NCI-H2196 treated with DMSO at 0.1 percent for 48 hours (cell line): ENCODE measurements around the gene RARB.

Experiments used
- DNase-seq: peaks from one replicate; lab custom pipeline; 2025; ENCODE audit not compliant: unreplicated experiment; lab: John Stamatoyannopoulos, UW

The RARB gene

DNA sequence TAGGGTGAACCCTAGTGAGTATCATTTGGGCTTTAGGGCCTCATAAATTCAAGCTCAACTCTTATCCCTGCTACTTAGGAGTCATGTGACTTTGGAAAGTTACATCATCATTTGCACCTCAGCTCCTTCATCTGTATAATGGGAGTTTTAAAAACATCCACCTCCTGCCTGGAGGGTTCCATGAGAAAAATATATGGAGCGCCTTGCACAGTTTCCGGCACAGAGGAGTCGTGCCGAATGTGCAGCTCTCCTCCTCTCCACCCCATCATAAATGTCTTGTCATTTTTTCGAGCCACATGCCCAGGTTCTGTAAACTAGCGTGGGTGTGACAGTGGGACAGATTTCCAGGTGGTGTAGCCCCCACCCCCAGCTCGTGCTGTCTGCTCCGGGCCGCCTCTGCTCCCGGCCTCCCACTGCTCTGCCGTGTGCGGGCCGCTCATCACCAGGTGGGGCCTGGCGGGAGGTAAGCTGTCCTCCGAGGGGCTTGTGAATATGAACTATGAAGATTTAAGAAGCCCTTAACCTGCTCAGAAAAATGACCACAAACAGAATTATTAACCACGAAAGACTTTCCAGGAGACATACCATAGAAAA, 146.2 kb downstream of the RARB start:
- no peak for DNase-seq

DNA sequence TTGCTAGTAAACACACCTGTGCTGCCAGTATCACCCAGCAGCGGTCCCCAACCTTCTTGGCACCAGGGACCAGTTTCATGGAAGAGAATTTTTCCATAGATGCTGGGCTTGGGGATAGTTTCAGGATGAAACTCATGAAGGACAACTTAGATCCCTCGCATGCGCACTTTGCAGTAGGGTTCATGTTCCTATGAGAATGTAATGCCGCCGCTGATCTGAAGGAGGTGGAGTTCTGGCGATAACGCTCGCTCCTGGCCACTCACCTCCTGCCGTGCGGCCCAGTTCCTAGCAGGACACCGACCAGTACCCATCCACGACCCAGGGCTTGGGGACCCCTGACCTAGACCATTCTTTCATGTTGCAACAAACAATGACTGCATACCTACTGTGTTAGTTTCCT, 146.9 kb downstream of the RARB start:
- DNase-seq: no peak

DNA sequence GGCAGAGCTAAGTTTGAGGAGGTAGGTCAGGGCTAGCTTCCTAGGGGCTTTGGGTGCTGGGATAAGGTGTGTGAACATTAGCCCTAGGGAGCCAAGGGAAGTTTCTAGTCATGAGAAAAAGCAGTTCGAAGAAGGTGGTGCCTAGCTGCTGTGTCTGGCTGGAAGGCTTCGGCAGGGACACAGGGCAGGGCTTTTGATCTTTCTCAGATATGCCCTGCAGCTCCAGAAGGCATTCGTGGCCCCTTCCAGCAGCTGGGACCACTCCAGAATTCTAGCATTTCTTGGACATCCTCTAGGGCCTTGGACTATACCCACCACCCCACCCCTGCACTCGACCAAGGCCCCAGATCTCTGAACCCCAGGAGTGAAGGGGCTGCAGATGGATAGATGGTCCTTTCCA, 148.1 kb downstream of the RARB start:
- no peak for DNase-seq

DNA sequence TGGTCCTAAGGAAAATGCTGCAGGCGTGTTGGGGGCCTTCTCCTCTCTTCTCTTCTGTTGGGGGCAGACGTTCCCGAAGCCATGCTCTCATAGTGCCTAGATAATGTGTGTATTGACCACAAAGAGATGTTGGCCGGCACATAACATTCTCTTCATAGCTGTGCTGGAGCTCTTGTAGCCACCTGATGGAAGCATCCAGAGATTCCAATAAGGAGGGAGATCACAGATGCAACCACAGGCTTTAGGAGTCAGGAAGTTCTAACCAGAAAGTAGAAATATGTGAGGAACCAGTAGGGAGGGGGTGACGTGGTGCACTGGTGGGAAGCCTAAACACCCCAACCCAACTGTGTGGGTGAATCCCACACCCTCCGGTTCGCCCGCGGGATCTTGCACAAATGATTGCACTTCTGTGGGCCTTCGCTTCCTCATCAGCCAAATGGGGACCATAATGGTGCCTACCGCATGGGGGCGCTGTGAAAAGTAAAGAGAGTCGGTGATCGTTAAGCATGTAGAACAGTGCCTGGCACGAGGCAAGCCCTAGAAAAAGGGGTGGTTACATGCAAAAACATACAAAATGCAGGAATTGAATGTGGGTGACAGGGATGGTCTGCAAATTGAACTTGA, 148.9 kb downstream of the RARB start:
- DNase-seq: no peak

DNA sequence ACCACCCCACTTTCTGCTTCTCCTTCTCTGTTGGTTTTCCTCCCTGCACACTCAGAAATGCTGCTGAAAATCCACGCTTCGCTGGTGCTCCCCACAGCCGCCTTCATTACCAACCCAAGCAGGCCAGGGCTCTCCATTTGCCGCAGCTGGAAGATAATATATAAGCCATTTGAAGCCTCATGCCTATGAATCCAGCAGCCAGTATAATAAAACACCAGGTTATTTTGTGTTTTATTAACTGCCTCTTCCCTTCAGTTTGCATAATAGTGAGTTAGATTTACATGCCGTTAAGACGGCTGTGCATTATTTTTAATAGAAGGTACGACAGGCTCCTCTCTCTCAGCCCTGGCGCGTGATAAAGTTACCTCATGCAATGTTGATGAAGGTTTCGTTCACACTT, 150.0 kb downstream of the RARB start:
- no peak for DNase-seq

DNA sequence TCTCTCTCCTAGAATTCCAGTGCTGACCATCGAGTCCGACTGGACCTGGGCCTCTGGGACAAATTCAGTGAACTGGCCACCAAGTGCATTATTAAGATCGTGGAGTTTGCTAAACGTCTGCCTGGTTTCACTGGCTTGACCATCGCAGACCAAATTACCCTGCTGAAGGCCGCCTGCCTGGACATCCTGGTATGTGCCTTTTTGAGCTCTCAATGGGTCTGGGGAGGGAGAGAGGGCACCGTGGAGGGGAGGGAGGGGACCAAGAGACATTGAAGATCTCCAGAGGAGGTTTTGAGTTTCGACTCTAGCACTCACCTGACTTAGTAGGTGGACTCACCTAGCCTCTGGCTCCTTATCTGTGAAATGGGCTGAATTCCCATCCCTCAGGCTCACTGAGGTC, 152.5 kb downstream of the RARB start:
- no peak for DNase-seq

DNA sequence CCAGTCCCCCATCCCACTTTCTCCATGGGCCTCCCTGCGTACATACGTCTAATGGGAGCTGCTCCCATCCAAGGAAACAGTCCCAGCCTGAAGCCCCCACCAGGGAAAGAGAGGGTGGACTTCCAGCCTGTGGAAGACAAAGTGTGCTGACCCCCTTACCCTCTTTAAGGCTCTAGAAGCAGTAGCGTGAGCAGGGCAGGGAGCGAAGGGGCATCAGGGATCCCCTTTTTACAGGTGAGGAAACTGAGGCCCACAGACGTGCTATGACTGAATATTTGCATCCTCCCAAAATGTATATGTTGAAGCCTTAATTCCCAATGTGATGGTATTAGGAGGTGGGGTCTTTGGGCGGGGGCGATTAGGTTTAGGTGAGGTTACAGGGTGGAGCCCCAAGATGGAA, 153.3 kb downstream of the RARB start:
- no peak for DNase-seq

DNA sequence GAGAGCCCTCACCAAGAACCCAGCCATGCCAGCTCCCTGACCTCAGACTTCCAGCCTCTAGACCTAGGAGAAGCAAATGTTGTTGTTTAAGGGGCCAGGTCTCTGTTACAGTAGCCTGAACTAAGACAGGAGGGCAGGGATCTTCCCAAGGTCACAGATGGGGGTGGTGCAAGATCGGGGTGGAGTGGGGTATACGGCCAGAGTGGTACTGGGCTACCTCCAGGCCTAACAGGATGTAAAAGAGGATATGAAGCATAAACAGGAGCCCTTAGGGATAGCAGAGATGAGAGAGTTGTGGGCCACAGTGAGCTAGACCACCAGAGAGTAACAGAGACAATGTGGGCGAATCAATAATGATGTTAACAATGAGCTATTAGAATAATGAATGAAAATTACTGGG, 153.8 kb downstream of the RARB start:
- no peak for DNase-seq

DNA sequence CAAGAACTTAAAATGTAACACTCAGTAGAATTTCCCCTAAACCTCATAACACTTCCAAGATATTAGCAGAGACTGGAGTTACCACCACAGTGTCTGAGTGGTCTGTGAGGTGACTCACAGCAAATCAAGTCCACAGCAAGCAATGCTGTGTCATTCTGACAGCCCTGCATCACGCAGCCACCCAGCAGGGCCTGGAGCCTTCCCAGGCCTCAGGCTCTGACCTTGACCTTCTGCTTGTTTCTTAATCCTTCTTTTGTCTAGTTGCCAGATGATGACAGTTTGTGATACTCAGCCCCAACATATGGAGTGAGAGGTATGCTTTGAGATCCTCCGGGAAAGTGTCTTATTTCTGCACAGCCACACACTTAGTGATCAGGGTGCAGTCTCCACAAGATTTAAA, 154.2 kb downstream of the RARB start:
- DNase-seq: no peak

DNA sequence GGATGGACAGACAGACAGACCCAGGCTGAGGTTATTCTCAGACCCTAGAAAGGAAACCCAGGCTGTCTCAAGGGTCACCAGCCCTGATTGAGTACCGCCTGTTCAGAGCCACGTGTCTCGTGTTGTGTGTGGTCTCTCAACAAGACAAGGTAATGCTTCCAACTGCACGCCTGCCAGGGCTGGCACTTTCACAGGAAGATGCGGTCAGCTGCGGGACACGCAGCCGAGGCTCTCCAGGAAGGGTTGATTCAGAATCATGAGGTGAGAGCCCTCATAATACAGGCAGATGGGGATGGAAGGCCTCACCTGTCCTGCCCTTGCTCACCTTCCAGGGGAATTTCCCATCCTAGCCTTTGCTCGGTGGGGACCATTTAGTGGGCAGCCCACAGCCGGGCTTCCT, 155.3 kb downstream of the RARB start:
- DNase-seq: no peak

DNA sequence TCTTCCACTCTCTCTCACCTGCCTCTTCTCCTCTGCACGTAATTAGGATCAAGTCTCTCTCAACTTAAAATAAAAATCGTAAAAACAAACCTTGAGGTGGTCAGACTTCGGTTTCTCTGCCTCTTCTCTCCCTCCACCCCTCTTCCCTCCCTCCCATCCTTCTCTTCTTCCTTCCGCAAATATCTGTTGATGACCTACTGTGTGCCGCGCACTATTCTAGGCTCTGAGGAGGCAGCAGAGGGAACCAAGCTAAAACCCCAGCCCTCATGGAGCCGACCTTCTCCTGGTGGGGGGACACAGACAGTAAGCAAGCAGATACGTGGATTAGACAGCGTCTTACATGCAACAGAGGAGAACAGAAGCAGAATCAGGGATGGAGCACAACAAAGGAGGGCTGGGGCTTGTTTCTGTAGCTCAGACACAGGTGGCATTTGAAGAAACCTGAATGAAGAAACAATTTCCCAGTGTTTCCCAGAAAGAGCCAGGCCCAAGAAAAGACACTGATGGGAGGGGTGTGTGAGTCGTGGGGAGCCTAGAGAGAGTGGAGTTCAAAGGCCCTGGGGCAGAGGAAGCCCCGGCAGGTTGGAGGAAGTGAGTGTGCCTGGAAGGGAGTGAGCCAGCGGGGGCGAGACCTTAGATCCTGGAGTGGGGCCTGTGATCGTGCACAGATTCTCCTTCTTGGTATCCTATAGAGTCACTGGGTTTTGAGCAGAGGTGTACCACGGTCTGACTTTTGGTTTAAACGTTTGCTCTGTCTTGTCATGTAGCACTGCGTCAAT, 156.1 kb downstream of the RARB start:
- DNase-seq: no peak

DNA sequence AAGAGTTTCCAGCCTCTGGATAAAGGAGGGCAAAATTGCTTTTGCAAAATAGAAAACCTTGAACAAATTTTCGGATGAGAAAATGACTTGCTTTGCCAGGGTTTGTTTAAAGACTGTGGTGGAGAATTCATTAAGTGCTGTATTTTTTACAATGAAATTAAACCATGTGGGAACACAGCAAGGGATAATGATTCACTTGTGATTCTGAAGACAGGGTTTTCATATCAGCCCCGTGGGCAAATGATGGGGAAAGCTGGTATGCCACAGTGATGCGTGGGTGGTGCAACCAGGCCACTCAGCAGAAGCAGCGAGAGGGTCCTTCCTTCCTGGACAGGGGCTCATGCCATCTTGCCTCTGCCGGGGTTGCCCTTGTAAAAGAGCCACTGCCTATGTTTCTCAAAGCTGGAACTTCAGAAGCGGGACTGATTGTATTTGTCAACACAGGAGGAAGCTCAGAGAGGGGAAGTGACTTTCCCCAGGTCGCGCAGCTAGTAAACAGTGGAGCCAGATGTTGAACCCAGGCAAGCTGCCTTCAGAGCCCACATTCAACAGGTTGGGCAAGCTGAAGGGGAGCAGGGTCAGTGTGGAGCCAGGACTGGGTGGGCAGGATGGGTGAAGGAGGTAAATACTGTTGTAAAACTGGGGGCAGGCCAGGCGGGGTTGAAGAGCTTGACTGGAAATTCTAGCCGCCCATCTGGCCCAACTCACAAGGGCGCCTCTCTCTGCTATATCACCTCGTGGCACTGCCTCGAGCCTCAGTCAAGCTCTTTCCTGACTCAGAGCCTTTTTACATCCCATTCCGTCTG, 157.5 kb downstream of the RARB start:
- no peak for DNase-seq

DNA sequence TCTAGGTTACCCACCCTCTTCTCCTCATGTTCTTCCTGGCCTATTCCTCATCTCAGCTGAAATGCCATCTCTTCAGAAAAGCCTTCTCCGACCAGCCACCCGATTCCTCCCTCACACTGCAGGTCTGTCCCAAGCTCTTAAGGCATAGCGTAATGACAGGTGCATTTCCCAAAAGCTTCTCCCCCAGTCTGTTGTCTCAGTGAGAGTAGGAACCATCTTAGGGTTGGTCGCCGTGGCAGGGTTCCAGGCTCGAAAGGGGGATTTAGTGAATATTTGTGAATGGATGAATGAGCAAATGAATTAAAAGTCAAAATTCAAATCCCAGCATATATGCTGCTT, 158.1 kb downstream of the RARB start:
- DNase-seq: no peak

DNA sequence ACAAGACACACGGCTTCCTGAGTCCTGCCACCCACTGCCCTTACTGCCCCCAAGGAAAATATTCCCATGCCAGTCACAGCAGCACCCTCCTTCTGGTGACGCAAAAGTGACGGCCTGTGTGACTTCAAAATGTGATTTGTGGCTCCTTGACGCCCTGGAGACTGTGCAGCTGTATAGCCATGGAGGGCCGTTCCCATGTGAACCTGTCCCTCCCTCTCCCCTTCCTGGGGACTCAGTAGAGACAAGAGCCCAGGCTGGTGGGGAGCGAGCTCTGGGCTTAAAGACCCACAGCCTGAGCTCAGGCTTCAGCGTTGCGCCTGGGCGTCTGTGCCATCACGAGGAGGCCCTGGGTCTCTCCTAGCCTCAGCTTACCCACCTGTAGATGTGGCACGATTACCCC, 158.5 kb downstream of the RARB start:
- DNase-seq: no peak

DNA sequence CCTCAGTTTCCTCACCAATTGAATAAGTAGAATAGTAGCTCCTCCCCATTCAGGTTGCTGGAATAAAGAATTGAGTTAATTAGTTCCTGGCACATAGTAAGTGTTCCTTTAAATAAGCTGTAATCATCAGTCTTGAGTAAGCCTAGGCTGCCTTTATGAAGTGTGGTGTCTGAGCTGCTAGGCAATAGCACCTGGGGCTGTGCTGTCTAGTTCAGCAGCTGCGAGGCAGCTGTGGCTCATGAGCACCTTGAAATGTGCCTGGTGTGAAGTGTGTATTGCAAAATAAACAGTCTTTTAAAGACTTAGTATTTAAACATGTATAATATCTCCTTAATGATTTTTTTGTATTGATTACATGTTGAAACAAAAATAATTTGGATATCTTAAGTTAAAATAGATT, 159.0 kb downstream of the RARB start:
- no peak for DNase-seq

DNA sequence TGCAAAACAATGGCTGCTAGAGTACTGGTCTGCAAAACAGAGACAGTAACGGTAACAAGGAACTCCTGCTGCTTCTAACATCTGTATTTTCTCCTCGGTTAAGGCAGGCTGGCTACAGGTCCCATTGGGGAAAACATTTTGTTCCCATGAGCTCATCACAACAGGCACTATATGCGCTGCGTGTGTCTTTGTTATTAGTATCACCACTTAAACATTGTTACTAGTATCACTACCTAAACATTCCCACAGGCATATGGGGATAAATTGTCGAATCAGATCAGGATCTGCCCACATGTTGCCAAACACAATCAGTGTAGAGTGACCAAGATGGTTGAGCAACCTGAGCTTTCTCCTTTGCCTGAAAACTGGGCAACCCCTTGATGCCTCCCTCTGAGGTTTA, 159.5 kb downstream of the RARB start:
- DNase-seq: no peak

DNA sequence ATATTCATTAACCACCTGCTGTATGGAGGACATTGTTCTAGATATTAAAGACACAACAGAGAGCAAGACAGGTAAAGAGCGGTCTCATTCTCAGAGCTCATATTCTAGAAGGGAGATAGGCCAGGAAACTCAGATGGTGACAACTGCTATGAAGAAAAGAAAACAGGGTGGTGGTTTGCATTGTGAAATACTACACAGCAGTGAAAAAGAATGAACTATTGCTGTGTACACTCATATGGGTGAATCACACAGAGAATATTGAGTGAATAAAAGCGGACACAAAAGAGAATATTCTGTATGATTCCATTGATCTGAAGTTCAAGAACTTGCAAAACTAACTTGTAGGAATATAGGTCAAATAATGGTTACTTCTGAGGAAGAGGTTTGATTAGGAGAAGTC, 159.9 kb downstream of the RARB start:
- DNase-seq: no peak

DNA sequence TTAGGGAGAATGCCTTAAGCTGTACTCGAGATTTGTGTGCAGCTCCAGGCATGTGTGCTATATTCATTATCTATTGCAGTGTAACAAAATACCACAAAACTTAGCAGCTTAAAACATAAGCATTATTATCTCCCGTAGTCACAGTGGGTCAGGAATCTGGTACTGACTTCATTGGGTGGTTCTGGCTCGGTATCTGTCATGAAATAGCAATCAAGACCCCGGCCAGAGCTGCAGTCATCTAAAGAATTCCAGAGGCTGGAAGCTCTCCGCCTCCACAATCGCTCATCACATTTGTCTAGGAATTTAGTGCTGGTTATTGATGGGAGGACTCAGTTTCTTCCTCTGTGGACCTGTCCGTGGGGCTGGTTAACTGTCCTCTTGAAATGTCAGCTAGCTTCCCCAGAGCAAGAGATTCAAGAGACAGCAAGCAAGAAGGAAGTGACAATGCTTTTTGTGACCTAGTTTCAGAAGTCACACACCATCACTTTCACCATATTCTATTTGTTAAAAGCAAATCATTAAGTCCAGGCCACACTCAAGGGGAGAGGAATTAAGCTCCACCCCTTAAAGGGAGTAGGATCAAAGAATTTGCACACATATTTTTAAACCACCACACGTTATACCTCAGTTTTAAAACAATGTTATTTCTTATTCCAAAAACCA, 160.5 kb downstream of the RARB start:
- DNase-seq: no peak

DNA sequence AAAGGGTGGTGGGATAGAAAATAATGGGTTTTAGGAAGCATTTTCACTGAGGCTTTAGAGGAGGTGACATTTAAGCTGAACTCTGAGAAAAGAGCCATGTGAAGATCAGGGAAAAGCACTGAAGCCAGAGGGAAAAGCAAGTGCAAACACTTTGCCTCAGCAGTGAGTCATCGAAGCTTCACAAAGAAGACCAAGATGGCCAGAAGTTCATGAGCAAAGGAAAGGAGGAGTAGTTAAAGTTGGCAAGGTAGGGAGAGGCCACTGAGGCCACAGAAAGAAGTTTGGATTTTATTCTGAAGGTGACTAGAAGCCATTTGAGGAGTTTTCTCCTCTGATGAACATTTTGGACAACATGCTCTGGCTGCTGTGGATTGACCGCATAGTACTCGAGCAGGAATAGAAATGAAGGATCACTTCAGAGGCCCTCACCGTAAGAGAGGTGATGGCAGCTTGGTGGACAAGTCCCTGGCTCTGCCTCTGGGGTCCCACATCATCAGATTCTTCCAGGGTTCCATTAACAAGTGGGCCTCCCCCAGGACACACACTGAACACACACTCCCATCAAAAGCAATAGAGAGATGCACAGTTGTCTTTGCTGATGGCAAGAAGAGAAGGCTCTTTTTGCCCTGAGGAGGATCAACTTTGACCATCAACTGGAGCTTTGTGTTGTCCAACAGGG, 161.2 kb downstream of the RARB start:
- DNase-seq: no peak

DNA sequence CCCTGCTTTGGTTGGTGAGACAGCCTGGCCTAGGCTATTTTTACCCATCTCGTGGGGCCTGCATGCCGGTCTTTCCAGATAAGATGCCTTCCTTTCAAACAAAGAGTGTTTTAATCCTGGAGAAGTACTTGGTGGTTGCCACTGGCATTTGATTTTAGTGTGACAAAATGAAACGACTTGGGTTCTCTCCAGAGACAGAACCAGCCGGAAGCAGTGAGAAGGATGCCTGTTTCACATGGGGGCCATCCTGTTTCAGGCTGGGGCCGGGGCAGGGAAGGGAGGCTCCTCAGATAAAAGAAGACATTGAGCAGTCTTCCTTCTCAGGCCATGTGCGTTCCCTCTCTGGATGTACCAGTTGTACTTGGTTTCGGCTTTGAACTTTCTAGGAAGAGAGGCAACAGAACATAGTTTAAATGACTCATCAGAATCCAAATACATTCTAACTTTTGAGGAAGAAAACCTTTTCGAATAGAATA, 161.8 kb downstream of the RARB start:
- DNase-seq: no peak

DNA sequence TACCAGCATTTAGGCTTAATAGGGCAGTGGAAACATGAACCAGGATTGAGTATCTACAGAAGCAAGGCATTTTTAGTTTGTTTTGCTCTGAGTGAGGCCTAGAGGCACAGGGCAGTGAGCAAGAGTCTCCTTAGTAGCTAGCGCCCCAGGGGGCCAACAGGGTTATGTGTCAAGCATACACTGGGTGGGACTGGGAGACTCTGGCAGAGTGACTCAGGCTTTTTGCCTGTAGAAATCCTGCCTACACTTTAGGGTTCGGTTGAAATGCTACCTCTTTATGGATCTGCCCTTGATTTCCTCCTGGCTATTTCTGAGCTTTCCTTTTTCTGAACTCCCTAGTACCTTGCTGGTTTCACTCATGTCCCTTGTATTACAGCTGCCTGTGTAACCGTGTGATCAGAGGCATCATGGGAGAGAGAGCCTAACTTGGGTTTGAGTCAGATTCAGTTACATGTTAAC, 164.5 kb downstream of the RARB start:
- no peak for DNase-seq
